RWPE1 (cell line): ENCODE results near the gene CAT.
"Not testable (repeated sequence)": the region's sequence is repeated elsewhere in the genome, so short reads cannot be mapped to it uniquely, and the experiment has no call there.

ENCODE experiments used
- CTCF ChIA-PET: fragments of 350-600 bp; sonication (Branson Sonifier 250); formaldehyde crosslinking; extraction: SDS; loops from one replicate; lab custom pipeline; 2021; lab: Yijun Ruan, JAX
- POLR2A ChIA-PET: fragments of 400-600 bp; formaldehyde crosslinking; extraction: SDS; loops from one replicate; lab custom pipeline; 2020; ENCODE audit warnings: antibody characterized with exemption; ENCODE audit not compliant: low non-redundant PET; lab: Yijun Ruan, JAX
- DNase-seq: peaks from one replicate; pipeline ENCODE4 v3.0.0; 2012; ENCODE audit warnings: low spot score
- H3K27ac ChIP-seq: fragments of 450-650 bp; 2 replicates; pipeline ENCODE4 v1.5.1; 2017
- CTCF ChIP-seq: fragments of 450-650 bp; conservative IDR thresholded peaks from 2 replicates; pipeline ENCODE4 v1.5.1; 2017; ENCODE audit warnings: low read depth, mild to moderate bottlenecking

Gene CAT

GRCh38 chr11:34423300-34423699 lies 15.4 kb upstream of the CAT start:
- no peak for DNase-seq
- POLR2A ChIA-PET, result no interaction called here
- CTCF ChIA-PET, result no interaction called here
- no peak for TF ChIP-seq CTCF
- H3K27ac ChIP-seq, result no peak overlapping the region

GRCh38 chr11:34424826-34425225 lies 13.9 kb upstream of the CAT start:
- POLR2A ChIA-PET, DNase-seq, H3K27ac ChIP-seq: not testable (repeated sequence)
- CTCF ChIA-PET, result interaction anchor here (0.6 kb wide), 1 partner anchor 27 kb away, joined by 3 read pairs; no protein-coding TSS in a partner anchor

- ChIA-PET POLR2A (no interaction called here), CTCF (interaction anchor here (0.6 kb wide), 1 partner anchor 26 kb away, joined by 3 read pairs; no protein-coding TSS in a partner anchor)
- no peak for DNase-seq
- H3K27ac ChIP-seq, result no peak overlapping the region
- no peak for TF ChIP-seq CTCF
These were observed 13.4 kb upstream of the CAT start for GRCh38 chr11:34425360-34425759.

GRCh38 chr11:34425867-34426266 lies 12.9 kb upstream of the CAT start:
- ChIA-PET POLR2A (no interaction called here), CTCF (no interaction called here)
- H3K27ac ChIP-seq, result peak overlapping the region; percentile 64
- TF ChIP-seq CTCF, result no peak
- no peak for DNase-seq

- no peak for DNase-seq
- no peak overlapping the region for H3K27ac ChIP-seq
- ChIA-PET POLR2A (no interaction called here), CTCF (interaction anchor here (0.9 kb wide), 1 partner anchor 14 kb away, joined by 3 read pairs; no protein-coding TSS in a partner anchor)
- no peak for TF ChIP-seq CTCF
These were observed 12.0 kb upstream of the CAT start for GRCh38 chr11:34426766-34427185.

- peak; percentile 63 for DNase-seq
- ChIA-PET POLR2A (interaction anchor here (0.6 to 0.7 kb wide), 2 partner anchors 10 to 1138 kb away, joined by 6 to 9 read pairs; no protein-coding TSS in a partner anchor), CTCF (interaction anchor here (0.6 to 0.9 kb wide), 2 partner anchors 14 to 725 kb away, joined by 3 read pairs; no protein-coding TSS in a partner anchor)
- TF ChIP-seq CTCF, result no peak
- no peak overlapping the region for H3K27ac ChIP-seq
These were observed 11.4 kb upstream of the CAT start for GRCh38 chr11:34427186-34427805.

- POLR2A ChIA-PET, result no interaction called here
- DNase-seq, result no peak
- no peak for TF ChIP-seq CTCF
These were observed 6.8 kb upstream of the CAT start for GRCh38 chr11:34431979-34432378.

More at GRCh38 chr11:34431979-34432378, 6.8 kb upstream of the CAT start:
- CTCF ChIA-PET, result no interaction called here
- no peak overlapping the region for H3K27ac ChIP-seq
